A549 (cell line): ENCODE data around the gene INCA1. TPM values are rescaled to one million over a fixed set of nuclear protein-coding genes. Genes with fewer than 3 reads are reported as not detected.

Experiments used
- ATAC-seq, 2 experiments: fragments of 200-7000 bp in 1 of 2; fragments of >200 bp in 1 of 2; cut with Nextera tagmentation in 1 of 2; cut with Tn5 transposase in 1 of 2; 3 replicates each; pipeline versions ENCODE4 v1.8.0 to v1.9.1; 2018 to 2020; ENCODE audit warnings: mild to moderate bottlenecking in 1 of 2, moderate library complexity in 1 of 2
- CTCF ChIA-PET: fragments of 300-600 bp; sonication (Branson Sonifier 250); formaldehyde crosslinking; extraction: SDS; loops from one replicate; lab custom pipeline; 2021; ENCODE audit warnings: antibody characterized with exemption, inconsistent platforms; lab: Yijun Ruan, JAX
- POLR2A ChIA-PET: fragments of 350-600 bp; formaldehyde crosslinking; extraction: SDS; loops from one replicate; lab custom pipeline; 2021; ENCODE audit warnings: antibody characterized with exemption, inconsistent platforms; lab: Yijun Ruan, JAX
- DNase-seq, 2 experiments: peaks; one replicate each; pipeline versions ENCODE4 v3.0.0 to v3.0.0-alpha.2; 2011 to 2016; ENCODE audit warnings: low read depth in 1 of 2, low spot score in 1 of 2
- FAIRE-seq: peaks from 2 replicates; lab custom pipeline; 2011; peaks lifted over from hg19 to GRCh38; lab: Jason Lieb, UNC
- H3K27ac ChIP-seq, 2 experiments: fragments of >200 bp; sonication (Bioruptor Twin); formaldehyde crosslinking; 3 replicates each; pipeline ENCODE4 v1.5.1; 2016 to 2017
- H3K4me1 ChIP-seq: fragments of >200 bp; sonication (Bioruptor Twin); formaldehyde crosslinking; 3 replicates; pipeline ENCODE4 v1.6.1; 2016
- H3K4me2 ChIP-seq: fragments of >200 bp; sonication (Bioruptor Twin); formaldehyde crosslinking; 3 replicates; pipeline ENCODE4 v1.6.1; 2016
- H3K4me3 ChIP-seq: fragments of >200 bp; sonication (Bioruptor Twin); formaldehyde crosslinking; 3 replicates; pipeline ENCODE4 v1.5.1; 2016
- H3K9me3 ChIP-seq: fragments of >200 bp; sonication (Bioruptor Twin); formaldehyde crosslinking; 3 replicates; pipeline ENCODE4 v1.6.1; 2016
- ATOH8 ChIP-seq: fragments of 250-450 bp; sonication (Bioruptor Pico); IDR thresholded peaks from 2 replicates; pipeline ENCODE4 v1.5.0; 2020; ENCODE audit warnings: low read depth, mild to moderate bottlenecking, moderate library complexity
- CBX2 ChIP-seq: fragments of 200-600 bp; sonication (generic); IDR thresholded peaks from 2 replicates; pipeline ENCODE4 v1.6.1; 2016; ENCODE audit warnings: low read depth, mild to moderate bottlenecking, borderline replicate concordance
- CEBPB ChIP-seq, 2 experiments: fragments of >200 bp in 1 of 2; sonication (Bioruptor Twin) in 1 of 2; formaldehyde crosslinking in 1 of 2; IDR thresholded peaks; 2 replicates each; pipeline ENCODE4 v1.6.1; 2012 to 2016
- CTCF ChIP-seq: fragments of >200 bp; sonication (Bioruptor Twin); formaldehyde crosslinking; IDR thresholded peaks from 3 replicates; pipeline ENCODE4 v1.5.1; 2016
- EP300 ChIP-seq, 2 experiments: fragments of >200 bp; sonication (Bioruptor Twin); formaldehyde crosslinking; IDR thresholded peaks; 2 replicates in 1 of 2; 3 replicates in 1 of 2; pipeline ENCODE4 v1.6.1; 2016 to 2017
- ESRRA ChIP-seq: fragments of 150-350 bp; IDR thresholded peaks from 2 replicates; pipeline ENCODE4 v1.6.1; 2014; ENCODE audit warnings: mild to moderate bottlenecking, low read length, borderline replicate concordance
- FOSB ChIP-seq: fragments of 250-450 bp; sonication (Bioruptor Pico); IDR thresholded peaks from 2 replicates; pipeline ENCODE4 v1.5.0; 2020; ENCODE audit warnings: mild to moderate bottlenecking, moderate library complexity
- FOXS1 ChIP-seq: fragments of 250-450 bp; sonication (Bioruptor Pico); IDR thresholded peaks from 2 replicates; pipeline ENCODE4 v1.5.0; 2020; ENCODE audit warnings: mild to moderate bottlenecking, moderate library complexity
- HOXB13 ChIP-seq: fragments of 250-450 bp; sonication (Bioruptor Pico); IDR thresholded peaks from 2 replicates; pipeline ENCODE4 v1.5.0; 2020; ENCODE audit warnings: low read depth, mild to moderate bottlenecking, moderate library complexity
- JUN ChIP-seq, 2 experiments: fragments of >200 bp; sonication (Bioruptor Twin); formaldehyde crosslinking; IDR thresholded peaks; 2 replicates in 1 of 2; 3 replicates in 1 of 2; pipeline ENCODE4 v1.6.1; 2016 to 2017
- JUNB ChIP-seq: fragments of >200 bp; sonication (Bioruptor Twin); formaldehyde crosslinking; IDR thresholded peaks from 2 replicates; pipeline ENCODE4 v1.6.1; 2016
- MAZ ChIP-seq: fragments of 150-350 bp; IDR thresholded peaks from 2 replicates; pipeline ENCODE4 v1.6.1; 2014; ENCODE audit warnings: antibody characterized with exemption, low read depth, low read length, borderline replicate concordance
- PHF8 ChIP-seq: fragments of 200-600 bp; sonication (generic); IDR thresholded peaks from 2 replicates; pipeline ENCODE4 v1.6.1; 2016; ENCODE audit warnings: low read depth, mild to moderate bottlenecking, antibody characterized with exemption, moderate library complexity, borderline replicate concordance
- RARB ChIP-seq: fragments of 250-450 bp; sonication (Bioruptor Pico); IDR thresholded peaks from 2 replicates; pipeline ENCODE4 v1.8.0; 2021; ENCODE audit warnings: mild to moderate bottlenecking, moderate library complexity
- REST ChIP-seq: fragments of 200-600 bp; sonication (generic); IDR thresholded peaks from 2 replicates; pipeline ENCODE4 v1.6.1; 2016; ENCODE audit warnings: antibody characterized with exemption, mild to moderate bottlenecking, moderate library complexity
- SMC3 ChIP-seq: fragments of >200 bp; sonication (Bioruptor Twin); formaldehyde crosslinking; IDR thresholded peaks from 3 replicates; pipeline ENCODE4 v1.6.1; 2018; ENCODE audit warnings: inconsistent platforms
- SREBF2 ChIP-seq: fragments of 450-650 bp; IDR thresholded peaks from 2 replicates; pipeline ENCODE4 v1.6.1; 2014; ENCODE audit warnings: mild to moderate bottlenecking, moderate library complexity
- TP53 ChIP-seq: fragments of 250-450 bp; sonication (Bioruptor Pico); IDR thresholded peaks from 2 replicates; pipeline ENCODE4 v1.5.0; 2021; ENCODE audit warnings: mild to moderate bottlenecking, moderate library complexity
- USF2 ChIP-seq: fragments of 450-650 bp; IDR thresholded peaks from 2 replicates; pipeline ENCODE4 v1.6.1; 2014; ENCODE audit warnings: antibody characterized with exemption
- ZNF302 ChIP-seq: fragments of 250-450 bp; sonication (Bioruptor Pico); IDR thresholded peaks from 2 replicates; pipeline ENCODE4 v1.9.0; 2021; ENCODE audit warnings: inconsistent platforms, mild to moderate bottlenecking, moderate library complexity
- WGBS: methylation state at CpG from one replicate; pipeline ENCODE4 v1.1.6; 2017; ENCODE audit errors: missing lambda C conversion rate; 5-methylcytosine and 5-hydroxymethylcytosine counted together
- polyA plus RNA-seq, 4 experiments: library from polyadenylated mRNA; depleted of rRNA in 3 of 4; stranded (reverse); fragments of >200 nt; fragmentation: RNase III in 1 of 4; extraction: RNeasy Plus Mini Kit Qiagen cat#74134 plus additional on column Dnase treatment in 1 of 4; gene quantifications; 2 replicates in 3 of 4; 3 replicates in 1 of 4; pipeline ENCODE4 v1.2.3, GENCODE V29; 2011 to 2017

The INCA1 gene
- polyA plus RNA-seq, 2 of the 4 experiments (the other 2 are of a cell fraction), result 0.66 to 1.1 TPM

GRCh38 chr17:5027299-5027698 lies 30.0 kb upstream of the INCA1 start:
- no peak for ATAC-seq
- 81% methylated on average over 6 of the region's 6 CpGs for WGBS
- ChIA-PET POLR2A (no interaction called here), CTCF (interaction anchor here (0.9 to 5.5 kb wide), 5 partner anchors 10 to 119 kb away, joined by 3 to 58 read pairs (median 5); no protein-coding TSS in a partner anchor)
- Histone ChIP-seq H3K27ac (no peak overlapping the region), H3K4me3 (no peak overlapping the region), H3K9me3 (no peaks in the 10 kb centered on the region), H3K4me2 (no peak overlapping the region), H3K4me1 (peaks cover 3% of the 10 kb centered on the region; the same call in 1 of the 3 replicates)
- DNase-seq, result no peak
- TF ChIP-seq CTCF (no peak), ZNF302 (CRISPR knock-in tag) (no peak), HOXB13 (no peak), SREBF2 (no peak), MAZ (no peak), PHF8 (no peak), EP300 (IDR thresholded peaks at IDR 0.05) (no peak), JUNB (no peak), REST (no peak), ESRRA (no peak), CEBPB (IDR thresholded peaks at IDR 0.05) (no peak), USF2 (no peak), SMC3 (no peak), CBX2 (no peak), JUN (IDR thresholded peaks at IDR 0.05) (no peak)
- no peak for FAIRE-seq

- H3K4me3 ChIP-seq, result no peak overlapping the region
- TF ChIP-seq JUNB (no peak), ATOH8 (no peak), CBX2 (no peak), FOXS1 (CRISPR knock-in tag) (no peak), RARB (no peak), PHF8 (no peak), FOSB (CRISPR knock-in tag) (no peak), TP53 (CRISPR knock-in tag) (no peak)
- ATAC-seq, result peak in 1 of 2 experiments; percentile 6; a peak in 1 of 6 replicates
- no peaks in the 10 kb centered on the region for H3K9me3 ChIP-seq
- WGBS, result 98% methylated on average over 4 of the region's 4 CpGs
- CTCF ChIA-PET, result interaction anchor here (3.6 kb wide), 1 partner anchor 37 kb away, joined by 18 read pairs; no protein-coding TSS in a partner anchor
- H3K4me1 ChIP-seq, result no peaks in the 10 kb centered on the region
- FAIRE-seq, result no peak
- H3K27ac ChIP-seq, result no peak overlapping the region
- H3K4me2 ChIP-seq, result no peak overlapping the region
- POLR2A ChIA-PET, result no interaction called here
- DNase-seq, result no peak
These were observed 27.3 kb upstream of the INCA1 start for GRCh38 chr17:5024604-5025003.
